HL-60/S4 treated with retinoic acid at 250 ng/mL for 4 days and 3 days (cell line): ENCODE measurements around the gene ASF1A.

Experiments used
- in situ Hi-C: fragments of 300-500 bp; cut with MboI; formaldehyde crosslinking; loops from 2 replicates; pipeline ENCODE4 v1.7.0; 2022; ENCODE audit warnings: low sequenced_read_pairs

Gene ASF1A

GRCh38 chr6:118912646-118913045, 18.7 kb downstream of the ASF1A start:
- in situ Hi-C loops: no loop called here

- in situ Hi-C loops: no loop called here
These were observed 19.2 kb downstream of the ASF1A start for GRCh38 chr6:118913161-118913560.

DNA sequence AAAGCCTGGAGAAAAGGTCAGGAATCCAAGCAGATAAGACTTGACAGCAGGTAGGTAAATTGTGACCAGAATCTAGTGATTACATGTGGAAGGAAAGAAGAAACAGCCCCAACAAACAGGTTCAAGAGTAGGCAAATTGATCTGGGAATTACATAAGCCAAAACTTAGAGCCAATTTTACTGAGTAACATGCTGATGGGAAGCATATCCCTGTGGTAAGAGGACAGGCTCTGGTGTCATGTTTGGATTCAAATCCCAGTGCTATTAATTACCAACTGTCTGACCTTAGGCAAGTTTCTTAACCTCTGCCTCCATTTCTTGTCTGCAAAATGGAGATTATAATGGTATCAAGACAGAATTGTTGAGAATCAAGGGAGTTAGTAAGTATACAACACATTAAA, 20.6 kb downstream of the ASF1A start:
- in situ Hi-C loops: no loop called here

GRCh38 chr6:118917546-118918328, 23.8 kb downstream of the ASF1A start:
- in situ Hi-C loops: no loop called here

DNA sequence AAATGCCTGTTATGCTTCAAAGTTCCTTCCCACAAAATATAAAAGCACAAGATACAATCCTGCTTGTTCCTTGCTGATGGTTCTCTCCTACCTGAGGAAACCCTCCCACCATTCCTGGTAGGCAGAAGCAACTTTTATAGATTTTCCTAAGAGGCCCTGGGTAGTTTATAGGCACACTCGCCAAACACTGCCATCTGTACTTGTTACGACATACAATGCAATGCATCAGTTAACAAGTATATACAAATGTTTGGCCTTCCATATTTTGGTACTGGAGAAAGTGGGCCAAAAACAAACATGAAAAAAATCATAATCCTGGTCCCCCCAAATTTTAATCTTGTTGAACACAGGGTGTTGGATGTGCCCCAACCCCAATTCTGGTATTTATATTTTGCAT, 24.4 kb downstream of the ASF1A start:
- in situ Hi-C loops: no loop called here

DNA sequence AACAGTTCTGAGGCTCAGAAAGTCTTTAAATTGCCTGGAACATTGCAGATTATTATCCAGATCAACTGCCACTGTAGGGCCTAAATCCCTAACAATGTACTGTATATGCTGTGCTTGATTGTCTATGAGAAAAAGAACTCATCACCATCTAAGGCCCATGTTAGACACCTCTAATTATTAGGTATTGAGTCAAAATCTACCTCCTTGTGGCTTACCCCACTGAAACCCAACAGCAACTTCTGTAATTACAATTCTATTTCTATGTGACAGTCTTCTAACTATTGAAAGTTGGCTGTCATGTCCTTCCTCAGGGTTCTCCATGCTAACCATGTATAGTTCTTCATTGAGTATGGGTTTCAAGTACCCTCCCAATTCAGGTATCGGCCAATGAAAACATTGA, 27.1 kb downstream of the ASF1A start:
- in situ Hi-C loops: no loop called here

GRCh38 chr6:118923035-118923434, 29.1 kb downstream of the ASF1A start:
- in situ Hi-C loops: no loop called here

GRCh38 chr6:118930680-118931079, 36.7 kb downstream of the ASF1A start:
- in situ Hi-C loops: no loop called here

- in situ Hi-C loops: no loop called here
These were observed 37.5 kb downstream of the ASF1A start for GRCh38 chr6:118931436-118931835.

DNA sequence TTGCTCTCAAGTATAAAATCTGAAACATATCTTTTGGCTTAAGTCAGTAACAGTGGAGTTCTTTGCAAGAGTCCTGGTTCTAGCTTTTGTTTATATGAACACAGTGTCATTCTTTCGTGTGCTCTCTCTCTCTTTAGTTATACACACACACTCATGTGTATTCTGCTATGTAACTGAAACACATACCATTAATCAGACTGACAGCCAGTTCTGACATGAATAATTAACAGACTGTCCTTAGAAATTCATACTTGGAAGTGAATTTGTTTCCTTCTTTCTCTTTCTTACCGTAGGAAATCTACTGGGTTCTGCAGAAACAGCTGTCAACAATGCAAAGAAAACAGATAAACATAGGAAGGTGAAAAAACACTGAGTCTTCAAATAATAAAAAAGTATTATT, 38.5 kb downstream of the ASF1A start:
- in situ Hi-C loops: no loop called here

DNA sequence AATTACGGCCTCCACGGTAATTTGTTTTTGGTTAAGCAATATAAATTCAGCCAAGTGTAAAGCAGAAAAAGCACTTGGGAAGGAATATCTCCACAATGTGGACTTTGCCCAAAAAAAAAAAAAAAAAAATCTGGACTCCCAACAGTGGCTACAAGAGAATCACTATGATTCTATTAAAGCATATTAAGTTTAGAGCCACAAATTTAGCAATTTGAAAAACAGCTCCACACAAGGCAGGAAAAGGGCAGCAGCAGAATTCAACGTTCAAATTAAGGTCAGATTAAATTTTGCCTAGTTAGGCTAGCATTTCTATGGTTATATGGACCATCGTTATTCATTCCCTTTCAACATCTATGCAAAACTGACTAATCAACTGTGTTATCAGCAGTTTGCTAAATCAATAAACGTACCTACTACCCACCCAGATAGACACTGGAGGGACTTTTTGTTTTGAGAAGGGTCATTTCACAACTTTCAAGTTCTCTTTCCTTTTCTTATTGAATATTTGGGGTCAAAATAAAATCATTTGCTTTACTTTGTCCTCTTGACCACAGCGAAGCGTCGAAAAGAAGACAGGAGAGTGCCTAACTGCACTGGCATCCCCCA, 40.0 kb downstream of the ASF1A start:
- in situ Hi-C loops: no loop called here

GRCh38 chr6:118934461-118935330, 40.7 kb downstream of the ASF1A start, which contains the start of gene MCM9:
Gene MCM9, minus strand, starts transcription at chr6:118935159. Its CDS starts 3,436 bp downstream, at chr6:118931723.
- in situ Hi-C loops: no loop called here

GRCh38 chr6:118935331-118935668, 41.3 kb downstream of the ASF1A start:
- in situ Hi-C loops: no loop called here

GRCh38 chr6:118935978-118936703, 42.2 kb downstream of the ASF1A start:
- in situ Hi-C loops: no loop called here

- in situ Hi-C loops: no loop called here
These were observed 45.7 kb downstream of the ASF1A start for GRCh38 chr6:118939683-118940082.

DNA sequence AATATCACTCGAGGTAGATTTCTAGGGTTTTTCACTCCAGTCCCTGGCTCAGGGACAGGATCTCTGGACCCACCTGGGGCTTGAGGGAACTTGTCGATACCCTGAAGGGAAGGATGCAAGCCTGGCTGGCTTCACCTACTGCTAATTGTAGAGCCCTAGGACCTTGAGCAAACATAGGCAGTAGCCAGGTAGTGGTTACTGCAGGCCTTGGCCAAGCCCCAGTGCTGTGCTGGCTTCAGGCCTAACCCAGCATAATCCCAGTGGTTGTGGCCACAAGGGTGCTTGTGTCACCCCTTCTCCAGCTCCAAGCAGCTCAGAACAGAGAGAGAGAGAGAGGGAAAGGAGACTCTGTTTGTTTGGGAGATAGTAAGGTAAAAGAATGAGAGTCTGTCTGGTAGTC, 46.8 kb downstream of the ASF1A start:
- in situ Hi-C loops: no loop called here

DNA sequence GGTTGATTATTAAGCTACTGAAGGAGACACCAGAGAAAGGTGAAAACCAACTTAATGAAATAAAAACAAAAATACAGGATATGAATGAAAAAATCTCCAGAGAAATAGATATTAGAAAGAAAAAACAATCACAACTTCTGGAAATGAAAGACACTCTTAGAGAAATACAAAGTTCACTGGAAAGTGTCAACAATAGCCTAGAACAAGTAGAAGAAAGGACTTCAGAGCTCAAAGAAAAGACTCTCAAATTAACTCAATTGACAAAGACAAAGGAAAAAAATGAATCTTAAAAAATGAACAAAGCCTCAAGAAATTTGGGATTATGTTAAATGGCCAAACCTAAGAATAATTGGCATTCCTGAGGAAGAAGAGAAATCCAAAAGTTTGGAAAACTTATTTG, 51.3 kb downstream of the ASF1A start:
- in situ Hi-C loops: no loop called here

DNA sequence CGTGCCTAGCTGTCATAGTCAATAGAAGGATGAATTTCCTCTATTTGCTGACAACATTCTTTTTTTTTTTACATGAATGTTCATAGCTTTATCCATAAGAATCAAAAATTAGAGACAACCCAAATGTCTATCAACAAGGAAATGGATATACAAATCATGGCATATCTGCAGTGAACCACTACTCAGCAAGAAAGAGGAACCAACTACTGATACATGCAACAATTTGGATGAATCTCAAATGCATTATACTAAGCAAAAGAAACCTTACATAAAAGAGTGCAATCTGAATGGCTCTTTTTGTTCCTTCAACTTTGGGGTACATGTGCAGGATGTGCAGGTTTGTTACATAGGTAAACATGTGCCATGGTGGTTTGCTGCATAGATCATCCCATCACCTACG, 58.7 kb downstream of the ASF1A start:
- in situ Hi-C loops: no loop called here

DNA sequence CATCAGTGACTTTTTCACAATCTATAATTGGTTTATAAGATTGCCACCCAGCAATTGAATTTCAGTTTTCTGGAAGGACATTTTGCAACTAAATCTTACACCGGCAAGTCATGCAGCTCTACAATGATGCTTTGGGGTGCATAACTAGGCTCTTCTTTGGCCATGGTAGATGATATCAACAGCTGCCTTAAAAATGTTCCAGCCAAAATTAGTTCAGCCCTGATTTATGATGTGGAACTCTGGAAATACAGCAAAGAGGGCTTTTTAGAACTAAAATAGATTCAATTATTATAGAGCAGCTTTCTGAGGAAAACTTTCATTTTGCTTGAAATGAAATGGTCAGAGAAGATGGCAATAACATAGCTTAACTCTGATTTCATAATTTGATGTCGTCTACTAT, 59.4 kb downstream of the ASF1A start:
- in situ Hi-C loops: no loop called here
